Endothelial cell of umbilical vein (primary cell): ENCODE data around the gene ZNF281. TPM values are rescaled to one million over a fixed set of nuclear protein-coding genes. Genes with fewer than 3 reads are reported as not detected.

ENCODE experiments used
- BruUV-seq: library from RNA; stranded (reverse); fragments of 400-500 nt; replicated peaks from 2 replicates; lab custom pipeline; 2021; lab: Mats Ljungman, UMichigan
- CTCF ChIA-PET: fragments of 300-600, 350-600 bp; sonication (Branson Sonifier 250); formaldehyde crosslinking; loops from one replicate; lab custom pipeline; 2021; ENCODE audit warnings: antibody characterized with exemption, inconsistent platforms; lab: Charles Lee
- POLR2A ChIA-PET: fragments of 300-600, 350-600 bp; sonication (Branson Sonifier 250); formaldehyde crosslinking; loops from one replicate; lab custom pipeline; 2021; ENCODE audit warnings: antibody characterized with exemption, inconsistent platforms; lab: Charles Lee
- DNase-seq: peaks from one replicate; pipeline ENCODE4 v3.0.0-alpha.2; 2011; ENCODE audit warnings: low read depth, low spot score
- FAIRE-seq: peaks from 2 replicates; lab custom pipeline; 2011; peaks lifted over from hg19 to GRCh38; lab: Jason Lieb, UNC
- H2AFZ ChIP-seq: 2 replicates; pipeline ENCODE4 v1.6.0; 2012; ENCODE audit warnings: low read depth, low read length, control low read depth, inconsistent platforms
- H3K27ac ChIP-seq: 2 replicates; pipeline ENCODE4 v1.5.1; 2011; ENCODE audit warnings: low read depth, mild to moderate bottlenecking, control low read depth, low read length, moderate library complexity; ENCODE audit not compliant: insufficient read depth
- H3K27me3 ChIP-seq, 2 experiments: 2 replicates each; pipeline versions ENCODE4 v1.6.0 to v1.6.1; 2011; ENCODE audit warnings: low read length in 2 of 2, mixed read lengths in 1 of 2; ENCODE audit not compliant: control insufficient read depth in 2 of 2, insufficient read depth in 2 of 2
- H3K36me3 ChIP-seq, 2 experiments: 2 replicates in 1 of 2; 3 replicates in 1 of 2; pipeline ENCODE4 v1.5.1; 2011; ENCODE audit warnings: low read length in 2 of 2, mild to moderate bottlenecking in 1 of 2, moderate library complexity in 1 of 2; ENCODE audit not compliant: control insufficient read depth in 2 of 2, insufficient read depth in 2 of 2; ENCODE audit errors: extremely low read depth in 1 of 2
- H3K4me1 ChIP-seq: 3 replicates; pipeline ENCODE4 v1.5.1; 2011; ENCODE audit warnings: mild to moderate bottlenecking, low read length; ENCODE audit not compliant: control insufficient read depth, insufficient read depth; ENCODE audit errors: extremely low read depth
- H3K4me2 ChIP-seq: 2 replicates; pipeline ENCODE4 v1.6.1; 2011; ENCODE audit warnings: low read length, control low read depth, mixed read lengths; ENCODE audit not compliant: insufficient read depth
- H3K4me3 ChIP-seq, 3 experiments: fragments of 200-600 bp in 1 of 3; sonication (generic), shearing (Covaris generic) in 1 of 3; replicated peaks in 1 of 3; 2 replicates each; pipeline ENCODE4 v1.5.1; 2011 to 2016; ENCODE audit warnings: control low read depth in 3 of 3, low read length in 3 of 3, mild to moderate bottlenecking in 2 of 3, inconsistent platforms in 1 of 3, low read depth in 1 of 3, moderate library complexity in 1 of 3; ENCODE audit not compliant: insufficient read depth in 1 of 3
- H3K79me2 ChIP-seq: 2 replicates; pipeline ENCODE4 v1.6.0; 2012; ENCODE audit warnings: low read length, inconsistent platforms; ENCODE audit not compliant: control insufficient read depth, insufficient read depth
- H3K9ac ChIP-seq: replicated peaks from 2 replicates; pipeline ENCODE3; 2011; ENCODE audit warnings: low read length, control low read depth; ENCODE audit not compliant: insufficient read depth; ENCODE audit errors: extremely low read depth
- H3K9me1 ChIP-seq: replicated peaks from 3 replicates; pipeline ENCODE4 v1.6.0; 2011; ENCODE audit warnings: mild to moderate bottlenecking, low read length; ENCODE audit not compliant: control insufficient read depth, insufficient read depth; ENCODE audit errors: extremely low read depth
- H3K9me3 ChIP-seq: replicated peaks from 2 replicates; pipeline ENCODE4 v1.5.1; 2012; ENCODE audit warnings: low read length, inconsistent platforms; ENCODE audit not compliant: control insufficient read depth, insufficient read depth
- H4K20me1 ChIP-seq: replicated peaks from 2 replicates; pipeline ENCODE3; 2011; ENCODE audit warnings: mild to moderate bottlenecking, low read length; ENCODE audit not compliant: control insufficient read depth, insufficient read depth; ENCODE audit errors: extremely low read depth
- EZH2 ChIP-seq: IDR thresholded peaks from 2 replicates; pipeline ENCODE4 v1.6.1; 2012; ENCODE audit warnings: borderline replicate concordance, low read depth, mild to moderate bottlenecking, moderate library complexity, low read length, inconsistent platforms; ENCODE audit not compliant: severe bottlenecking
- FOS ChIP-seq: IDR thresholded peaks from 2 replicates; pipeline ENCODE4 v1.6.1; 2011; ENCODE audit warnings: mild to moderate bottlenecking, low read length, moderate library complexity, borderline replicate concordance; ENCODE audit not compliant: insufficient read depth
- GATA2 ChIP-seq: IDR thresholded peaks from 2 replicates; pipeline ENCODE4 v1.7.0; 2011; ENCODE audit warnings: low read depth, mild to moderate bottlenecking, moderate library complexity, mixed read lengths, low read length; ENCODE audit not compliant: insufficient read length, insufficient read depth
- JUN ChIP-seq: IDR thresholded peaks from 2 replicates; pipeline ENCODE4 v1.6.1; 2011; ENCODE audit warnings: borderline replicate concordance, low read depth; ENCODE audit not compliant: insufficient read length, insufficient read depth
- MYC ChIP-seq: IDR thresholded peaks from one replicate; pipeline ENCODE4 v1.6.1; 2011; ENCODE audit warnings: mild to moderate bottlenecking, low read depth, low read length
- POLR2A ChIP-seq: IDR thresholded peaks from 2 replicates; pipeline ENCODE4 v1.6.1; 2012; ENCODE audit warnings: low read depth, mild to moderate bottlenecking, control low read depth, low read length
- POLR2AphosphoS5 ChIP-seq: IDR thresholded peaks from 2 replicates; pipeline ENCODE4 v1.6.1; 2012; ENCODE audit warnings: low read depth, mild to moderate bottlenecking, control low read depth, low read length, moderate library complexity; ENCODE audit not compliant: insufficient read depth
- dilution Hi-C: fragments of 300-500 bp; cut with MboI; formaldehyde crosslinking; loops from one replicate; pipeline ENCODE4 v1.15.0; 2019; ENCODE audit warnings: low sequenced_read_pairs; ENCODE audit not compliant: extremely low pct_ligation_motif_present
- intact Hi-C: fragments of 100-400 bp; cut with micrococcal nuclease; formaldehyde crosslinking; loops from one replicate; pipeline ENCODE4 v1.10.0; 2022
- polyA plus RNA-seq, 4 experiments: library from polyadenylated mRNA; depleted of rRNA in 3 of 4; stranded (reverse) in 3 of 4; unstranded in 1 of 4; fragments of >200 nt; gene quantifications; 2 replicates each; pipeline versions ENCODE4 v1.2.1 to v1.2.3, GENCODE V29; 2011 to 2012; ENCODE audit warnings: missing spikeins in 1 of 4
- total RNA-seq: library from RNA; stranded (reverse); gene quantifications from 2 replicates; pipeline ENCODE4 v1.2.3, GENCODE V29; 2021
- TF ChIP-seq, protein P1 (sequence below), 2 donors: IDR thresholded peaks; 1 replicate in 1 of 2; 2 replicates in 1 of 2; pipeline ENCODE4 v1.5.1; 2011; ENCODE audit warnings: low read length in 2 of 2, mild to moderate bottlenecking in 2 of 2, moderate library complexity in 2 of 2, control low read depth in 1 of 2, inconsistent platforms in 1 of 2, low read depth in 1 of 2; ENCODE audit not compliant: insufficient read depth in 1 of 2; ENCODE audit errors: extremely low read depth in 1 of 2
- TF ChIP-seq, protein P2 (sequence below): IDR thresholded peaks from 2 replicates; pipeline ENCODE4 v1.6.1; 2011; ENCODE audit not compliant: insufficient read depth, insufficient read length

The ZNF281 gene
- total and polyA plus RNA-seq, 2 donors (not counting 3 experiments of a cell fraction or from before 2014, with no cell fraction given), result 5.2 to 22.3 TPM

DNA sequence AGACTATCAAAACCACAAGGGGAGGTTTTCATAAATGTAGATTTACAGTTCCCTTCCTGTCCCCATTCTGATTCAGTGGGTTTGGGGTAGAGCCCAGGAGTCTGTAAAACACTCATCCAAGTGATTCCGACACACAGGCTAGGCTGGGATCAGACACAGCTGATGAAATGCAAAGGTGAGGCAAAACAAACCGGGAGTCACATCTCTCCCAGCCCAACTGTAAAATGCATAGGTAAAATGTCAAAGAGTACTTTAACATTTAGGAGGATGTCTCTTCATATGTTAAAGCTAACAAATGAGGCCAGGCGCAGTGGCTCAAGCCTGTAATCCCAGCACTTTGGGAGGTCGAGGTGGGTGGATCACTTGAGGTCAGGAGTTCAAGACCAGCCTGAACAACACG is 45.0 kb downstream of the ZNF281 start:
- no peaks in the 10 kb centered on the region for H3K27me3 ChIP-seq
- no peaks in the 10 kb centered on the region for H3K36me3 ChIP-seq
- H3K4me3 ChIP-seq, result no peak overlapping the region
- H3K9ac ChIP-seq, result no peak overlapping the region
- no peaks in the 10 kb centered on the region for H3K79me2 ChIP-seq
- H2AFZ ChIP-seq, result no peak overlapping the region
- intact Hi-C loops, result no loop called here
- no peak overlapping the region for H3K27ac ChIP-seq
- no peak for DNase-seq
- no peak overlapping the region for H3K4me2 ChIP-seq
- no peaks in the 10 kb centered on the region for H3K9me3 ChIP-seq
- dilution Hi-C loops, result no loop called here
- no peak for FAIRE-seq
- peaks cover 19% of the 10 kb centered on the region for H3K4me1 ChIP-seq
- H3K9me1 ChIP-seq, result no peaks in the 10 kb centered on the region
- no TSS peak for BruUV-seq
- ChIA-PET CTCF (interaction anchor here (1.2 to 1.8 kb wide), 4 partner anchors 9 to 124 kb away, joined by 3 to 8 read pairs (median 6); no protein-coding TSS in a partner anchor), POLR2A (no interaction called here)
- no peaks in the 10 kb centered on the region for H4K20me1 ChIP-seq
- no peak for TF ChIP-seq FOS
- TF ChIP-seq POLR2AphosphoS5, result no peak
- TF ChIP-seq GATA2, result no peak
- no peak for TF ChIP-seq JUN
- TF ChIP-seq, protein P1, sequence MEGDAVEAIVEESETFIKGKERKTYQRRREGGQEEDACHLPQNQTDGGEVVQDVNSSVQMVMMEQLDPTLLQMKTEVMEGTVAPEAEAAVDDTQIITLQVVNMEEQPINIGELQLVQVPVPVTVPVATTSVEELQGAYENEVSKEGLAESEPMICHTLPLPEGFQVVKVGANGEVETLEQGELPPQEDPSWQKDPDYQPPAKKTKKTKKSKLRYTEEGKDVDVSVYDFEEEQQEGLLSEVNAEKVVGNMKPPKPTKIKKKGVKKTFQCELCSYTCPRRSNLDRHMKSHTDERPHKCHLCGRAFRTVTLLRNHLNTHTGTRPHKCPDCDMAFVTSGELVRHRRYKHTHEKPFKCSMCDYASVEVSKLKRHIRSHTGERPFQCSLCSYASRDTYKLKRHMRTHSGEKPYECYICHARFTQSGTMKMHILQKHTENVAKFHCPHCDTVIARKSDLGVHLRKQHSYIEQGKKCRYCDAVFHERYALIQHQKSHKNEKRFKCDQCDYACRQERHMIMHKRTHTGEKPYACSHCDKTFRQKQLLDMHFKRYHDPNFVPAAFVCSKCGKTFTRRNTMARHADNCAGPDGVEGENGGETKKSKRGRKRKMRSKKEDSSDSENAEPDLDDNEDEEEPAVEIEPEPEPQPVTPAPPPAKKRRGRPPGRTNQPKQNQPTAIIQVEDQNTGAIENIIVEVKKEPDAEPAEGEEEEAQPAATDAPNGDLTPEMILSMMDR (IDR thresholded peaks at IDR 0.05; ENCODE audit: extremely low read depth in 1 of 2, insufficient read depth in 1 of 2, low read depth in 1 of 2, low read length in 2 of 2), result no peak
- TF ChIP-seq, protein P2, sequence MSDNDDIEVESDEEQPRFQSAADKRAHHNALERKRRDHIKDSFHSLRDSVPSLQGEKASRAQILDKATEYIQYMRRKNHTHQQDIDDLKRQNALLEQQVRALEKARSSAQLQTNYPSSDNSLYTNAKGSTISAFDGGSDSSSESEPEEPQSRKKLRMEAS, result no peak
- no peak for TF ChIP-seq MYC
- no peak for TF ChIP-seq POLR2A
- no peak for TF ChIP-seq EZH2
